Panc1 (cell line): ENCODE measurements around the gene BAIAP2. TPM values are rescaled to one million over a fixed set of nuclear protein-coding genes. Genes with fewer than 3 reads are reported as not detected.
"Not testable (repeated sequence)": the region's sequence is repeated elsewhere in the genome, so short reads cannot be mapped to it uniquely, and the experiment has no call there.

ENCODE experiments used
- ATAC-seq: fragments of 200-7000 bp; cut with Tn5 transposase; 2 replicates; pipeline ENCODE4 v1.9.1; 2020; ENCODE audit warnings: mild to moderate bottlenecking, moderate library complexity
- BruUV-seq: library from RNA; stranded (reverse); fragments of 400-500 nt; replicated peaks from 2 replicates; lab custom pipeline; 2021; lab: Mats Ljungman, UMichigan
- CTCF ChIA-PET: fragments of 300-600 bp; sonication (Branson Sonifier 250); formaldehyde crosslinking; loops from one replicate; lab custom pipeline; 2022; ENCODE audit warnings: antibody characterized with exemption; lab: Charles Lee
- POLR2A ChIA-PET: fragments of 300-600 bp; sonication (Branson Sonifier 250); formaldehyde crosslinking; loops from one replicate; lab custom pipeline; 2022; ENCODE audit warnings: antibody characterized with exemption; lab: Charles Lee
- DNase-seq: peaks from one replicate; pipeline ENCODE4 v3.0.0-alpha.2; 2010; ENCODE audit warnings: low read depth, low spot score
- H3K27ac ChIP-seq: 2 replicates; pipeline ENCODE4 v1.5.1; 2011; ENCODE audit warnings: mild to moderate bottlenecking, low read length, inconsistent platforms
- H3K27me3 ChIP-seq: fragments of 200-500 bp; sonication (Bioruptor generic); 2 replicates; pipeline ENCODE4 v1.6.0; 2014; ENCODE audit warnings: low read length, inconsistent platforms; ENCODE audit not compliant: control insufficient read depth, insufficient read depth
- H3K36me3 ChIP-seq: fragments of 200-500 bp; sonication (Bioruptor generic); 2 replicates; pipeline ENCODE4 v1.5.1; 2014; ENCODE audit warnings: inconsistent platforms, mild to moderate bottlenecking, low read length, moderate library complexity; ENCODE audit not compliant: control insufficient read depth, insufficient read depth
- H3K4me1 ChIP-seq: 2 replicates; pipeline ENCODE4 v1.5.1; 2011; ENCODE audit warnings: inconsistent platforms, mild to moderate bottlenecking, low read length, moderate library complexity; ENCODE audit not compliant: control insufficient read depth, insufficient read depth
- H3K4me3 ChIP-seq, 2 experiments: 2 replicates each; pipeline ENCODE4 v1.5.1; 2011 to 2012; ENCODE audit warnings: low read depth in 2 of 2, low read length in 2 of 2, mild to moderate bottlenecking in 2 of 2, inconsistent platforms in 1 of 2, moderate library complexity in 1 of 2
- H3K9me3 ChIP-seq: fragments of 200-500 bp; sonication (Bioruptor generic); 2 replicates; pipeline ENCODE4 v1.5.1; 2014; ENCODE audit warnings: low read depth, mild to moderate bottlenecking, inconsistent platforms, low read length, moderate library complexity; ENCODE audit not compliant: control insufficient read depth, insufficient read depth
- POLR2AphosphoS5 ChIP-seq: IDR thresholded peaks from 2 replicates; pipeline ENCODE4 v1.6.1; 2012; ENCODE audit warnings: mild to moderate bottlenecking, low read depth, low read length, moderate library complexity
- SIN3A ChIP-seq: IDR thresholded peaks from 2 replicates; pipeline ENCODE4 v1.6.1; 2012; ENCODE audit warnings: low read depth, mild to moderate bottlenecking, low read length, moderate library complexity, borderline replicate concordance; ENCODE audit not compliant: insufficient read depth
- TCF7L2 ChIP-seq: IDR thresholded peaks from 2 replicates; pipeline ENCODE4 v1.6.1; 2011; ENCODE audit warnings: mild to moderate bottlenecking, low read depth, low read length, inconsistent platforms
- in situ Hi-C: cut with HindIII; loops from 2 replicates; pipeline ENCODE4 v1.10.0; 2016; ENCODE audit warnings: low sequenced_read_pairs, low pct_unique_long_range_greater_than_20kb
- intact Hi-C: fragments of 100-400 bp; cut with micrococcal nuclease; formaldehyde crosslinking; loops from one replicate; pipeline ENCODE4 v1.10.0; 2022; ENCODE audit not compliant: unreplicated experiment
- total RNA-seq: library from RNA; stranded (reverse); gene quantifications from one replicate; pipeline ENCODE4 v1.2.1, GENCODE V29; 2021; ENCODE audit not compliant: unreplicated experiment
- TF ChIP-seq, protein P1 (sequence below): fragments of 450-650 bp; IDR thresholded peaks from 2 replicates; pipeline ENCODE4 v1.5.1; 2017; ENCODE audit warnings: mild to moderate bottlenecking
- TF ChIP-seq, protein P2 (sequence below), 2 experiments: IDR thresholded peaks; 2 replicates each; pipeline ENCODE4 v1.6.1; 2011 to 2012; ENCODE audit warnings: low read depth in 2 of 2, control low read depth in 1 of 2, low read length in 1 of 2, mild to moderate bottlenecking in 1 of 2, moderate library complexity in 1 of 2; ENCODE audit not compliant: insufficient read depth in 1 of 2

The BAIAP2 gene
- total RNA-seq, 1 experiment from 2014 or later: 125 TPM

DNA sequence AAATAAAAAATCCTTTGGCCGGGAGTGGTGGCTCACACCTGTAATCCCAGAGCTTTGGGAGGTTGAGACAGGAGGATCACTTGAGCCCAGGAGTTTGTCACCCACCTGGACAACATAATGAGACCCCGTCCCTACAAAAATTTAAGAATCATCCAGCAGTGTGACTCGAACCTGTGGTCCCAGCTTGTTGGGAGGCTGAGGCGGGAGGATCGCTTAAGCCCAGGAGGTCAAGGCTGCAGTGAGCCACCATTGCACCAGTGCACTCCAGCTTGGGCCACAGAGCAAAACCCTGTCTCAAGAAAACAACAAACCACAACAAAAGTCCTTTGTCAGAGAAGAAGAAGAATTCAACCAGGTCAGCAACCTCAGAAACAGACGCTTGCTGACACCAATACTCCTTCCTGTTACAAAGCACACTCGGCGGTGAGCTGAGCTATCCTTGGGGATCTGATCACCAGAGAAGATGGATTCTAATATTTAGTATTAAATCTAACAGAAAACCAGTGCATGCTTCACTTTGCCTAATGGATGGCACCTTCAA is 117.4 kb downstream of the BAIAP2 start:
- CTCF ChIA-PET: interaction anchor here (0.7 kb wide), 1 partner anchor 10 kb away, joined by 4 read pairs; no protein-coding TSS in a partner anchor
- intact Hi-C loops: no loop called here
- in situ Hi-C loops: no loop called here

DNA sequence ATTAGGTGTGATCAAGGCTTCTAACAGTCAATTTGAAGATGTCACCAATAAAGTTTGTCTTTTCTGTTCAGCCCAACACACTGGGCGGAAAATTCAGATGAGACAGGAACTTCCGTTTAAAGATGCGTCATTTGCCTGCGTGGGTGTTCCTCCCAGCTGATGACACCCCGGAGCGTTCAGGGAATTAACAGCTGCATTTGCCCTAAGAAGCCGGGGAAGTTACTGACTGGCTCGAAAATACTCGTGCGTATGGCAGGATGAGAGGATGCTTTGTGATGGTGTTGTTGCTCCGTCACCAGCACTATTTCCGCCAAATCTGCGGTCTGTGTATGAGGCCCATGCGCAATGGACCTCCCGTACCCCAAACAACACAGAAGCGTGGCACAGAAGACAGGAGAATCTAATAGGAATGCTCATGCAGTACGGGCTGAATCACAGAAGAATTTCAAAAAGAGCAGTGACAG is 118.4 kb downstream of the BAIAP2 start:
- Histone ChIP-seq H3K27ac (no peak overlapping the region), H3K27me3 (no peaks in the 10 kb centered on the region), H3K36me3 (no peaks in the 10 kb centered on the region), H3K9me3 (no peaks in the 10 kb centered on the region), H3K4me1 (no peaks in the 10 kb centered on the region), H3K4me3 (no peak overlapping the region)
- ATAC-seq: no peak
- in situ Hi-C loops (no loop called here), intact Hi-C loops (no loop called here)
- no TSS peak for BruUV-seq
- ChIA-PET POLR2A (no interaction called here), CTCF (interaction anchor here (0.6 kb wide), 1 partner anchor 331 kb away, joined by 5 read pairs; no protein-coding TSS in a partner anchor)
- no peak for DNase-seq
- TF ChIP-seq SIN3A: no peak
- TF ChIP-seq, protein P1, sequence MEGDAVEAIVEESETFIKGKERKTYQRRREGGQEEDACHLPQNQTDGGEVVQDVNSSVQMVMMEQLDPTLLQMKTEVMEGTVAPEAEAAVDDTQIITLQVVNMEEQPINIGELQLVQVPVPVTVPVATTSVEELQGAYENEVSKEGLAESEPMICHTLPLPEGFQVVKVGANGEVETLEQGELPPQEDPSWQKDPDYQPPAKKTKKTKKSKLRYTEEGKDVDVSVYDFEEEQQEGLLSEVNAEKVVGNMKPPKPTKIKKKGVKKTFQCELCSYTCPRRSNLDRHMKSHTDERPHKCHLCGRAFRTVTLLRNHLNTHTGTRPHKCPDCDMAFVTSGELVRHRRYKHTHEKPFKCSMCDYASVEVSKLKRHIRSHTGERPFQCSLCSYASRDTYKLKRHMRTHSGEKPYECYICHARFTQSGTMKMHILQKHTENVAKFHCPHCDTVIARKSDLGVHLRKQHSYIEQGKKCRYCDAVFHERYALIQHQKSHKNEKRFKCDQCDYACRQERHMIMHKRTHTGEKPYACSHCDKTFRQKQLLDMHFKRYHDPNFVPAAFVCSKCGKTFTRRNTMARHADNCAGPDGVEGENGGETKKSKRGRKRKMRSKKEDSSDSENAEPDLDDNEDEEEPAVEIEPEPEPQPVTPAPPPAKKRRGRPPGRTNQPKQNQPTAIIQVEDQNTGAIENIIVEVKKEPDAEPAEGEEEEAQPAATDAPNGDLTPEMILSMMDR: no peak
- no peak for TF ChIP-seq TCF7L2
- no peak for TF ChIP-seq POLR2AphosphoS5
- TF ChIP-seq, protein P2, sequence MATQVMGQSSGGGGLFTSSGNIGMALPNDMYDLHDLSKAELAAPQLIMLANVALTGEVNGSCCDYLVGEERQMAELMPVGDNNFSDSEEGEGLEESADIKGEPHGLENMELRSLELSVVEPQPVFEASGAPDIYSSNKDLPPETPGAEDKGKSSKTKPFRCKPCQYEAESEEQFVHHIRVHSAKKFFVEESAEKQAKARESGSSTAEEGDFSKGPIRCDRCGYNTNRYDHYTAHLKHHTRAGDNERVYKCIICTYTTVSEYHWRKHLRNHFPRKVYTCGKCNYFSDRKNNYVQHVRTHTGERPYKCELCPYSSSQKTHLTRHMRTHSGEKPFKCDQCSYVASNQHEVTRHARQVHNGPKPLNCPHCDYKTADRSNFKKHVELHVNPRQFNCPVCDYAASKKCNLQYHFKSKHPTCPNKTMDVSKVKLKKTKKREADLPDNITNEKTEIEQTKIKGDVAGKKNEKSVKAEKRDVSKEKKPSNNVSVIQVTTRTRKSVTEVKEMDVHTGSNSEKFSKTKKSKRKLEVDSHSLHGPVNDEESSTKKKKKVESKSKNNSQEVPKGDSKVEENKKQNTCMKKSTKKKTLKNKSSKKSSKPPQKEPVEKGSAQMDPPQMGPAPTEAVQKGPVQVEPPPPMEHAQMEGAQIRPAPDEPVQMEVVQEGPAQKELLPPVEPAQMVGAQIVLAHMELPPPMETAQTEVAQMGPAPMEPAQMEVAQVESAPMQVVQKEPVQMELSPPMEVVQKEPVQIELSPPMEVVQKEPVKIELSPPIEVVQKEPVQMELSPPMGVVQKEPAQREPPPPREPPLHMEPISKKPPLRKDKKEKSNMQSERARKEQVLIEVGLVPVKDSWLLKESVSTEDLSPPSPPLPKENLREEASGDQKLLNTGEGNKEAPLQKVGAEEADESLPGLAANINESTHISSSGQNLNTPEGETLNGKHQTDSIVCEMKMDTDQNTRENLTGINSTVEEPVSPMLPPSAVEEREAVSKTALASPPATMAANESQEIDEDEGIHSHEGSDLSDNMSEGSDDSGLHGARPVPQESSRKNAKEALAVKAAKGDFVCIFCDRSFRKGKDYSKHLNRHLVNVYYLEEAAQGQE (IDR thresholded peaks at IDR 0.05; ENCODE audit: insufficient read depth in 1 of 2, low read depth in 2 of 2, low read length in 1 of 2): no peak

More for the DNA sequence above, 117.4 kb downstream of the BAIAP2 start:
- no peaks in the 10 kb centered on the region for H3K36me3 ChIP-seq
- POLR2A ChIA-PET: no interaction called here
- TF ChIP-seq, protein P1: no peak
- TF ChIP-seq, protein P2 (IDR thresholded peaks at IDR 0.05; ENCODE audit: insufficient read depth in 1 of 2, low read depth in 2 of 2, low read length in 1 of 2): no peak
- no peak for TF ChIP-seq TCF7L2
- TF ChIP-seq SIN3A: no peak
- TF ChIP-seq POLR2AphosphoS5: no peak
- H3K9me3 ChIP-seq: no peaks in the 10 kb centered on the region
- H3K4me1 ChIP-seq: no peaks in the 10 kb centered on the region
- no peak for DNase-seq
- no peak overlapping the region for H3K27ac ChIP-seq
- H3K27me3 ChIP-seq: no peaks in the 10 kb centered on the region
- BruUV-seq: no TSS peak
- H3K4me3 ChIP-seq: no peak overlapping the region
- no peak for ATAC-seq

DNA sequence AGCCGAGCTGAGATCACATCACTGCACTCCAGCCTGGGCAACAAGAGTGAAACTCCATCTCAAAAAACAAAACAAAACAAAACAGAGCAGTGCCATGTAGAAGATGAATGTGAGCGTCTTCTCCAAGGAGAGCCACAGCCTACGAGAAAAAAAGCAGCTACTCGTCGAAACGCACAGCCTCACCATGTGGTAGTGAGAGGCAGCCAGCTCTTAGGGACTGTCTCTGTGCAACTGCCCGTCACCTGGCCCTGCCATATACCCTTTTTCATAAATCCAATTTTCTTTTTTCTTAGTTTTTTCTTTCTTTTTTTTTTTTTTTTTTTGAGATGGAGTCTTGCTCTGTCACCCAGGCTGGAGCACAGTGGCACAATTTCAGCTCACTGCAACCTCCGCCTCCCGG is 119.1 kb downstream of the BAIAP2 start:
- POLR2A ChIA-PET, BruUV-seq: not testable (repeated sequence)

More for the DNA sequence above, 119.1 kb downstream of the BAIAP2 start:
- H3K4me1 ChIP-seq, H3K27ac ChIP-seq, H3K36me3 ChIP-seq, H3K27me3 ChIP-seq, intact Hi-C loops, H3K9me3 ChIP-seq, H3K4me3 ChIP-seq, ATAC-seq, DNase-seq, in situ Hi-C loops: not testable (repeated sequence)
- CTCF ChIA-PET: interaction anchor here (0.6 kb wide), 1 partner anchor 330 kb away, joined by 5 read pairs; no protein-coding TSS in a partner anchor
